HG03060 (cell line): ENCODE measurements around the gene BARX1.
"Not testable (repeated sequence)": the region's sequence is repeated elsewhere in the genome, so short reads cannot be mapped to it uniquely, and the experiment has no call there.

Source experiments
- ATAC-seq: cut with Tn5 transposase; IDR thresholded peaks from one replicate; pipeline ENCODE4 v1.9.1; 2021; ENCODE audit warnings: low read depth, moderate number of reproducible peaks; ENCODE audit not compliant: unreplicated experiment

The BARX1 gene

DNA sequence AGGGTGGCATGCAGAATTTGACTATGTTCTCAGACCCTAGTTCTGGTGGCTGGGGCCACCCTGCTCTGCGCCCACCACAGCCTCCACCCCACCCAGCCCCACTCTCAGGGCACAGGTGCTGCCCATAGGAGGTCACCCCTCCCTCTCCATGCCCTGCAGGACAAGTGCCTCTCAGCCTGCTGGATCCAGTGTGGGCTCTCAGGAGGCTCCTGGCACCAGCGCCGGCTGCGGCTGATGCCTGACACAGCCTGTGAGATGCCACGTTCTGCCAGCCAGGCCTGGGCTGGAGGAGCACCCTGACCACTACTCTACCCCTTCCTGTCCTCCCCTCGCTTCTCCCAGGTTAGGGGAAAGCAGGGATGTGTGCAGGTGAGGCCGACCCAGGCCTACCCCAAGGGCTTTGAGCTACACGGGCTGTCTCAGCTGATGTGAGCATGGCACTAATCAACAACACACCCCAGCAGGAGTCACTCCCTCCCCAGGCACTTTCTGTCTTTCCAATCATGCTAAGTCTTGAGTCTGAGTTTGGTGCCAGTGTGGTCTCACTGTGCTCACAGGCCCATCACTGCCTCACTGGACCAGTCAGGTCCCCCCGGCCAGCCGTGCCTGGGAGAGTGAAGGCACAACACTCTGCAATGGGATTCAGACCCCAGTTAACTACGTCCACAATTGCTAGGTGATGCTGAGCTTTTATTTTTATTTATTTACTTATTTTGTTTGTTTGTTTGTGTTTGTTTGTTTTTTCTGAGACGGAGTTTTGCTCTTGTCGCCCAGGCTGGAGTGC, 12.1 kb upstream of the BARX1 start:
- ATAC-seq, result no peak

DNA sequence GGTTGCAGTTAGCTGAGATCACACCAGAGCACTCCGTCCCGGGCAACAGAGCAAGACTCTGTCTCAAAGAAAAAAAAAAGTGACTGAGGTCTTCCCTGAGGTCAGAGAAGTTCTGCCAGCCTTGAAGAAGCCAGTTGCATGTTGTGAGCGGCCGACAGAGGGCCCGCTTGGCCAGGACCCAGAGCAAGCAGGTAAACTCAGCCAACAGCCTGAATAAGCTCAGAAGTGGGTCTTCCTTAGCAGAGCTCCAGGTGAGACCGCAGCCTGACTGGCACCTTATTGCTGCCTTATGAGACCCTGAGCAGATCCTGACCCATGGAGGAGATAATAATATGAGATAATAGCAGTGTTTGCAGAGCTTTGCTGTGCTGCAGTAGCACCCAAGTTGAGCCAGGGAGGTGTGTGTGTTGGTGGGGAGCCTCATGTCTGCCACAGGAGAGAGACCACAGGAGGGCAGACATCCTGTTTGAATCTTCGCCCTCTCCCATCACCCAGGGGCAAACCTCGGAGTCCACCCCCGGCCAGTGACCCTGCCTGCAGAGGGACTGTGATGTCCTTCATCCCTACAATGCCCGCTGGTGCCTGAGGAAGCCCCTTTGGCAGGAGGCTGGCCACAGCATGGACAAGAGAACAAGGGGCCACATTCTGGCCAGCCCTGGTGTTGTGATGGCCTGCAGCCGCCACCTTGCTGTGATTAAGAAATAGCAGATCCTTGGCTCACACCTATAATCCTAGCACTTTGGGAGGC, 10.8 kb upstream of the BARX1 start:
- no peak for ATAC-seq

DNA sequence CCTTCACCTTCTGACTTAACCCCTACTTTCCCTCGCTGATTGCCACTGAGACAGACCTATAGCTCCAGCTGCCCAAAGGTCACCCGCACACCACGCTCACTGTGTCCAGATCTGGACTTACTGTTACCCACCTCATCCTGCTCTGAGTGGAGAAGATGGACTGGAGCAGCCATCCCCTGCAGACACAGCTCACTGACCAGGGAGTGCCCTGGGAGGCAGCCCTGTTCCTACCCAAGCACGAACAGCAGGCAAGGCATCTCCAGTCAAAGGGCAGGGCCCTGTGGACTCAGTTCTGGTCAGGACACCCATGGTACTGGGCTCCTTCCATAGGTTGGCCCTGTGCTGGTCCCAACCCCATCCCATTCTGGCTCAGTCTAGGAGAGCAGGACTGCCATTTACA, 9.5 kb upstream of the BARX1 start:
- ATAC-seq, result no peak

DNA sequence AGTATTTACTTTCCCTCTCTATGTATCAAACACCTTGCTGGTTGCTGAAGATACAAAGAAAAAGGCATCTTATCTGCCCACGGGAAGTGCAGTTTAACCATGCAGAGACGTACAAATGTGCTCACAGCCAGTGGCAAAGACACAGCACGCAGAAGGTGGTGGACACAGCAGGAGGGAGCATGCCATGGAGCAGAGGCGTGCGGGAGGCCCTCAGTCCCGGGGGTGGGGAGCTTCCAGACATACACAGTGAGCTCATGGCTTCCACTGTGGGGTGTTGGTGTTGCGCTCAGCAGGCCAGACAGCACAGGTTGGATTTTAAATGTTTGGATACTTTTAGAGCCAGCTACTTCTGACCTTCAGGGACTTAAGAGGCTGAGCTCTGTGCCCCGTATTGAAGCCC, 8.8 kb upstream of the BARX1 start:
- no peak for ATAC-seq

DNA sequence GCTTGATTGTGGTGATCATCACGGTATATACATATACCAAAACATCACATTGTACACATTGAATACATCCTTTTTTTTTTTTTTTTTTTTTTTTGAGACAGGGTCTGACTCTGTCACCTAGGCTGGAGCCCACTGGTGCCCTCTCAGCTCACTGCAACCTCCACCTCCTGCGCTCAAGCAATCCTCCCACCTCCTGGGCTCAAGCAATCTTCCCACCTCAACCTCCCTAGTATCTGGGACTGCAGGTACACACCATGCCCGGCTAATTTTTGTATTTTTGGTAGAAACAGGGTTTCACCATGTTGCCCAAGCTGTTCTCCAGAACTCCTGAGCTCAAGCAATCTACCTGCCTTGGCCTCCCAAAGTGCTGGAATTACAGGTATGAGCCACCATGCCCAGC, 8.3 kb upstream of the BARX1 start:
- not testable (repeated sequence) for ATAC-seq

DNA sequence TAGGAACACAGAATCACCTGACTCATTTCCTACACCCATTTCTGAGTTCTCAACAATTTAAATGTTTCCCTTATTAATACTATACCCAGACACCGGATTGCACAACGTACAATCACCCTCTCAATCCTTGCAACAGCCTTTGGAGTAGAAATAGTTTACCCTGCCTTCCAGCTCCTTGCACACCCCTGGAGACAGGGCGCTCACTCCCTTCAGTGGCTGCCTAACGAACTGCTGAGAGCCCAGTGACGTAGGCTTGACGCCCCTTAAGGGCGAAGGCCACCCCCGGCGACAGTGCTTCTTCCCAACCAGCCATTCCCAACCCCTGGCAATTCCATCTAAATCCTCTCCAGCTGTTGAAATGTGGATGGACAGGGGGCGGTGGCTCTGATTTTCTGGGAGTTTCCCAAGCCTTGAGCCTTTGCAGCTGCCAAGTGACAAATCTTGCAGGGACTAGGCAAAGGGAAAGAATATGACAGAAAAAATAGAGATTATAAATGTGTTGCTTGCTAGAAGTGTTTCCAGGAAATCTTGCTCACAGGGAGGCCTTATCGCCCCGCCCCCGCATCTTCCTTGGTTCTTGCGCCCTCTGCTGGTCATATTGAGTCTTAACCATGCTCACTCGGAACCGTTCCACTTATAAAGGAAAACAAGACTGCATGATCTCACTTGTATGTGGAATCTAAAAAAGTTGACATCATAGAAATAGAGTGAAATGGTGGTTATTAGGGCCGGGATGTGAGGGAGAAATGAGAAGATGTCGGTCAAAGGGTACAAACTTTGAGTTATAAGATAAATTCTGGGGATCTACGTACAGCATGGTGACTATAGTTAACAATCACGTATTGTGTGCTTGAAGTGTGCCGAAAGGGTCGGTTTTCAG, 7.6 kb upstream of the BARX1 start:
- ATAC-seq, result no peak

DNA sequence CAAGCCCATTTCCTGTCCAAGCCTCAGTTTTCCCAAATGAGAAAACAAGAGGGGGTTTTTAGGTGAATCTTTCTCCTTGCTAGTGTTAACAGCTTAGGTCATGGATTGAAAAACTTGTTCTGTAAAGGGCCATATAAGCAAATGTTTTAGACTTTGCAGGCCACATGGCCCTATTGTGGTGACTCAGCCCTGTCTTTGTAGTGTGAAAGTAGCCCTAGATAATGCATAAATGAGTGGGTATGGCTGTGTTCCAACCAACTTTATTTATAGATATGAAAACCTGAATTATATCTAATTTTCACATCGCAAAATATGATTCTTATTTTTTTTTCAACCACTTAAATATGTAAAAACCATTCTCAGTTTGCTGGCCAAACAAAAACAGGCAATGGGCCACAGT, 6.9 kb upstream of the BARX1 start:
- ATAC-seq, result no peak

DNA sequence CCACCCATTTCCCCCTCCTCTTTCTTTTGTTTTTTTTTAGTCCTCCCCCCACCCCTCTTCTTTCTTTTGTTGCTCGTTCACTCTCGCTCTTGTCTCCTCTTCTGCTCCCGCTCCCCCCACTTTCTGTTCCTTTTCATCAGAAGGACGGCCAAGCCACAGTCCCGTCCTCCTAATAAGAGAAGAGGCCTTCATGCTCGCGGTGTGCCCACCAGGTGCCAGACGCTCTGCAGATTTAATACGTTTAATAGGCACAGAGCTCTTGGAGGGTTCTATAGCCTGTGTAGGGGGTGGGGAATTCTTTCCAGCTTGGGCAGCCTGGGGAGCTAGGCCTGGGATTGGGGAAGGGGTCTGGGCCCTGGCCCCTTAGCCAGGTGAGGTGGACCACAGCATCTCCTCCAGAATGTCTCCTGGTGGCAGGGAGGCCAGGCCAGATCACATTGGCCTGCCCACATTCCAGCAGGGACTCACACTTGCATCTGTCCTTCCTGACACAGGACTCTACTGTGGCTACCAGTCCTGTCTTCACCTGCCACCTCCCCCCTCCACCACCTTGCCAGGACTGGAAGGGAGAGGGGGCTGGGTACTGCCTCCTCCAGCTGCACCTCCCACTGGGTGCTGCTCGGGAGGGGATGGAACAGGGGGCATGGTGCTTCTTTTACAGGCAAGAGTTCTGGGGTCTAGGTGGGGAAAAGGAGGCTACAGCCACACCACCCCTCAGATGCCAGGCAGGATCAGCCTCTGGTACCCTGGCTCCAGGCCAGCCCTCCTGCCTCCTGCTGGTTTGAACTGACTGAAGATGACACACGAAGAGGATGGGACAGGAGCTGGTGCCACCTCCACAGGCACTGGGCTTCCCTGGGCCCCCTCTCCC, 6.1 kb upstream of the BARX1 start:
- ATAC-seq, result no peak

DNA sequence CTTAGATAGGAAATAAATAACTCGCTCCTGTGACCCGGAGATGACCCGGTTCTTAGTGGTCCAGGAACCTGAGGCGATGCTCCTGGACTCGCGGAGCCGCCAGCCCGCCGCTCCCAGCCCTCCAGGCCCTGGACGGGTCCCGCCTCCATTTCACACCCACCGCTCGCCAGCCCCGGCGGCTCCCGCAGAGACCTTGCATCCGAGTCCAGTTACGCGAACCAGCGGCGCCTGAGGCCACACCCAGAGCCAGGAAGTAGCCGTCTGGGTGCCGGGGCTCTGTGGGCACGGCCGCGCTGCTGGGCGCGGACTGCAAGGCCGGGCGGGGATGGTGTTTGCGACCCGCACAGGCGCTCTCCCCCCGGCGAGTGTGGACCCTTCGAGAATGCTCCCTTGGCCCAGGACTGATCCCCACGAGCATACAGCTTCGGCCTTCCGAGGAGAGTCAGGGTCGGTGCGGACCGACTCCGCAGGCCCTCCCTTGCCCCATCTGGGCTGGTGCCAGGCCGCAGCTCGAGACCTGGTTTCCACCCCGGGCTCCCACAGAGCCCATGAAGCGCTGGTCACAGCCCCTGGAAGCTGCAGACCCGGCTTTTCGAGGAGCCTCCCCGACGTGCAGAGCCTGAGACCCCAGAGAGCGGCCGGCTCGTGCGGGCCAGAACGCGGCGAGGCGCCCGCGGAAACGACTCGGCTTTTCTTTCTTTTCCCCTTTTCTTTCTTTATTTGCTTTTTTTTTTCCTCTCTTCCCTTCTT, 5.2 kb upstream of the BARX1 start:
- no peak for ATAC-seq

DNA sequence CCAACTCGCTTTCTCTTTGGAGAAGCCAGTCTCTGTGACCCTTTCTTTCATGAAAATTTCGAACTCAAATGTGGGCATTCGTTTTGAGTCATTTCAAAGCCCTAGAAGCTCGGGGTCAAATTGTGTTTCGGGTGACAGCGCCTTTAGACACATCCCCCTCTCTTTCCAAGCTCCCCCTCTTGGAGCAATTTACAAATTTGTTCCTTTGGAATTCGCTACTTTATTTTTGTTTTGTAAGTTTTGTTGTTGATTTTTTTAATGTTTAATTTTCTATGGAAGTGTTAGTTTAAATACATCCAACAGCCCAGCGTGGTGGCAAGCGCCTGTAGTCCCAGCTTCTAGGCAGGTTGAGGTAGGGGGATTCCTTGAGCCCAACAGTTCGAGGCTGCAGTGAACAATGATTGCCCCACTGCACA, 4.6 kb upstream of the BARX1 start:
- no peak for ATAC-seq

DNA sequence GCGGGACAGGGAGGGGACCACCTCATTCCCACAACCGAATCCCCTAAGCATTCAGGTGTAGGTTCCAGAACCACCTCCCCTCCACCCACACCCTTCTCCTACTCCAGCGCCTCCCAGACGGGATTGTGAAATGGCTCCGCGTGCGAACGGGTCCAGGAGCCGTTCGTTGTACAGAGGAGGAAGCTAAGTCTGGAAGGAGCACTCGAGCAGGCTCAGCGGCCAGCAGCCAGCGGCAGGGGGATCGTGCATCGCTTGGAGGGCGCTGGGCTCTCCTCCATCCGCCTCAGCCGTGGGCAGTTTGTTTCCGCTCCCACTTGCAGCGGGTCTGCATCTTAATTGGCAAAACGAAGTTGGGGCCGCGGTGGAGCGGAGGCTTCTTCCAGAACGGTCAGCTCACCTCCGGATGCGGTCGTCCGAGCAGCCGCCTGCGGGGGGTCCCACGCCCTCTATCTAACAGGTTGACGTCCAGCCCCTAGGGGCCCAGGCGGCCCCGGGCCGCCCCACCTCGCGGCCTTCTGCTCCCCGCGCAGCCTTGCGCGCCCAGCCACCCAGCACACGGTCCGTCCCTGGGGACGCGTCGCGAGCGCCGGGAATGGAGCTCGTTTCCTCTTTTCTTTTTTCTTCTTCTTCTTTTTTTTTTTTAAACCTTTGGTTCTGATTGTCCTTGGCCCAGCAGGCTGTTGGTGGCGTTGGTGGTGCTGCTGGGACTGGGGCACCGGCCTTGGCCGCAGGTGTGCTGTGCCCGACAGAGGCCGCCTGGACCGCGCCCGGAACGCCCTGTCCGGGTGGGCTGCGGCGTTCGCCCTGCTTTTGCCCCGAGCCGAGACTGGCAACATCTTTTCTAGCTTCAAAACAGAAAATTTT, 3.9 kb upstream of the BARX1 start:
- no peak for ATAC-seq

DNA sequence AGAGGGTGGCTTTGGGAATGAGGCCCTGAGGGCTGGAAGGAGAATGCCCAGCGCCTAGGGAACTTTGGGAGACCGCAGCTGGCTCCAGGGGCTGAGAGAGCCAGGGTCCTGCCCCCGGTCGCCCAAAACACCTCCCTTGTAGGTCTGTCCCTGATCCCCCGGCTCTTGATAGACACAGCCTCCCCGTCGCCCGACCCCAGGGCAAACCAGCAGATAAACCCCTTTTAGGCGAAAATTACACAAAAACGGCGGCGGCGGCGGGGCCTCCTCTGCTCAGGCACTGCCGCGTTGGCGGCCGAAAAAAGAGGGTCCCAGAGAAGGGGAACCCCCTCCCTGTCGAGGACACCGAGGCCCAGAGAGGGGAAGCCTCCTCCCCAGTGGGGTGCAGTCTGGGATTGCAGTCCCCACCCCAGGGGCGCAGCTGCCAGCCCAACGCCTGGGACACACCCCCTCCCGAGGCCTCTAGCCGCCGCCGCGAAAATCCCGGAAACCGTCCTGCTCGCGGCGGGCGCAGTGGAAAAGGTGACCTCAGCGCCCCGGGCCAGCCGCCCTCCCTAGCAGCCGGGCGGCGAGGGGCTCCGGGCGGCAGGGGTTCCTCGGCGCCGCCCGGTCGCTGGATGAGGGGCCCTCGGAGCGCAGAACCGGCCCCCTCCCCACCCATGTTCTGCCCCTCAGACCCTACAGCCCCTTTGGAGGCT, 3.1 kb upstream of the BARX1 start:
- no peak for ATAC-seq

DNA sequence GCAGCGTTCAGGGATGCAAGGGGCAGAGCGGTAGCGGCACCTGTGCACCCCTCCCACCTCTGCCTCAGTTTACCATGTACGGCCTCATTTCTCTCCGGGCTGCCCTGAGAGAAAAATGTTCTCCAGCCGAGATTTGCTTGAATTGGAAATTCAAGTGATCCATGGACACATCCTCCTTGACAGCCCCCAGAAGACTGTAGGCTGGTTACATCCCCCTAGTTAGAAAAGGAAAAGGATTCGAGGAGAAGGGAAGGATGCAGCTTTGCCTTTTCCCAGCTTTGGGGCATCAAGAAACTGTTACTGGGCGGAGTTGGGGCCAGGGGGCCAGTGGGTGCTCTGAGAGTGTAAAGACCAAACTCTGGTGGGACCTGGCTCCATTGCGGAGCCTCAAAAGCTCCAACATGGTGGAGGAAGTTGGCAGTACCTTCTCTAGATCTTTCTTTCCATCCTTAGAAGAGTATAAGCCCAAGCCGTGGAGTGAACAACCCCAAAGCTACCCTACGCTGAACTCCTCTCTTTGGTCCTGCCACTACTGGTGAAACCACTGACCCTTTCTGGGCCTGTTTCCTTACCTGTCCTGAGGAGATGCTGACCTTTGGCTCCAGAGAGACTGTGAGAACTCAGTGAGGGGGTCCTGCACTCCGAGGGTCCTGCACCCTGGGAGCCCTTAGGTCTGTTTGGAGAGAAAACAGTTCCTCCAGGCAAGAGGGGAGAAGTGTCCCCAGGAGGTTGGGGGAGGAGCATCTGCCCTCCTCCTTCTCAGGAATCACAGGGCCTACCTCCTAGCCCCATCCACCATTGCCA, 1.0 kb upstream of the BARX1 start:
- no peak for ATAC-seq

DNA sequence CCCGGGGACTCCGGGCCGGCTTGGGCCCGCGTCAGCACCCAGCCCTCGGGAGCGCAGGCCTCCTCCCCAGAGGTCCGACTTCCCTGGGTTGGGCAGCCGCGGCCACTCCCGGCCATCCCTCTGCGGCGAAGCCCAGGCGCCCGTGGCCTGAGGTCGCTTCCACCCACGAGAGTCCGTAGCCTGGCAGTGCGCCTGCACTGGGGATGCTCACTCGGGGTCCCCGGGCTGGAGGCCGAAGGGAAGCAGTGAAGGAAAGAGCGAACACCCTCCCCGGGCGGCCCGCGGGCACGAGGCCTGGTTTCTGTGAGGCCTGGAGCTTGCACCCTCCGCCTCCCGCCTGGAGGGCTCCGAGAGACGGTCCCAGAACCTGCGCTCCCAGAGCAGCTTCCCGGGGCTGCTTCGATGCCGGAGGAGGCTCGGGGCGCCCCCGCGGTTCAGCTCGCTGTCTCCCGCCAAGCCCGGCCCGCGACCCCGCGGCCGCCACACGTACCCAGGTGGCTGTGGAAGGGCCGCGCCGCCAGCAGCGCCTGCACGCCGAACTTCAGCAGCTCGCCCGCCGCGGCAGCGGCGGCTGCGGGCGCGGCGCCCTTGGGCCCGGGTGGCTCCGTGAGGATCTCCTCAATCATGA, 607 bp downstream of the BARX1 start:
- no peak for ATAC-seq

DNA sequence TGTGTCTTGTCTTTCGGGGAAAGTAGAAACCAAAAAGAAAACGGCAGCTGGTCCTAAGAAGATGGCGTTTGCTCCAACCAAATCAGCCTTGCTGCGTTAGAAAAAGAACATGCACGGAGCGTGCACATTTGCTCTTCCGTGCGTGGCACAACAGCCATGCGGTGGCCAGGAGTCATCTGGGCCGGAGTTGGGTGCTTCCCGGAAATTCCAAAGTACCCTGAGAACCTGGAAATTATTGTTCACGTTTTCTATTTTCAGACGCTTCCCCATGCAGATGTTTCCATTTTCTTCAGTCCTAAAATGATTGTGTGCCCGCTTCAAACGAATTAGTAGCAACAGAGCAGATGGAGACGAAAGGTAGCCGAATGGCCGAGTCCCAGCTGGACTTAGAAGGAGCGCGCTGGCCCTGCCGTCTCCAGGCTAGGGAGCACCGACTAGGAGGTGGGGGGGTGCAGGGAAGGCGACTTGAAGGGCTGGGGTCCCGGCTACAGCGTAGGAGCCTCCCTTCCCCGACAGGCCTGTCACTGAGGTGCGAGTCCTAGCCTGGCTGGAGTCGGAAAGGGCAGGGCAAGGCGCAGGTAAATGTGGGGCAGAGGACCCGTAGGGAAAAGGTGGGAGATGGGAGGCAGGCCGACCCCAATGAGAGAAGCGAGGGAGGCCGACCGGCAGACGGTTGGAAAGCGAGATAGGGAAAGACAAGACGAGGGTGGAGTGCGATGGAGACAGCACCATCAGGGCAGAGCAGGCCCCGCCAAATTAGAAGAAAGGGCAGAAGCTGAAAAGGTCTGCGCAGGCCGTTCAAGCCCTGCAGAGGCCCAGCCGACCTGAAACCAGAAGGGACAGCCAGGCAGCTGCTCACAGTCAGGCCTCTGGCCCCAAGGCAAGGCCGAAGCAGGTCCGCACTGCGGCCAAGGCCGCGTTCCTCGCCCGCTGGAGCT, 1.4 kb downstream of the BARX1 start:
- ATAC-seq, result no peak
